Fibroblast of lung (primary cell): ENCODE results near the gene THOC2. TPM values are rescaled to one million over a fixed set of nuclear protein-coding genes. Genes with fewer than 3 reads are reported as not detected.
"Not testable (repeated sequence)": the region's sequence is repeated elsewhere in the genome, so short reads cannot be mapped to it uniquely, and the experiment has no call there.

Experiments used
- DNase-seq, 2 donors: peaks; one replicate each; pipeline versions ENCODE4 v3.0.0 to v3.0.0-alpha.2; 2010; ENCODE audit warnings: low read depth in 2 of 2
- H2AFZ ChIP-seq: 2 replicates; pipeline ENCODE4 v1.5.1; 2012; ENCODE audit warnings: low read length, control low read depth, inconsistent platforms
- H3K27ac ChIP-seq: 2 replicates; pipeline ENCODE4 v1.5.1; 2011; ENCODE audit warnings: low read length, control low read depth; ENCODE audit not compliant: insufficient read depth
- H3K27me3 ChIP-seq: 2 replicates; pipeline ENCODE4 v1.5.1; 2011; ENCODE audit warnings: mild to moderate bottlenecking, low read length; ENCODE audit not compliant: control insufficient read depth, insufficient read depth
- H3K36me3 ChIP-seq: 2 replicates; pipeline ENCODE4 v1.5.1; 2011; ENCODE audit warnings: low read length; ENCODE audit not compliant: control insufficient read depth, insufficient read depth
- H3K4me1 ChIP-seq: 2 replicates; pipeline ENCODE4 v1.5.1; 2011; ENCODE audit warnings: low read length; ENCODE audit not compliant: control insufficient read depth, insufficient read depth; ENCODE audit errors: extremely low read depth
- H3K4me2 ChIP-seq: 2 replicates; pipeline ENCODE4 v1.5.1; 2011; ENCODE audit warnings: low read length, control low read depth; ENCODE audit not compliant: insufficient read depth; ENCODE audit errors: extremely low read depth
- H3K4me3 ChIP-seq, 4 experiments: fragments of 200-600 bp in 1 of 4; sonication (generic) in 1 of 4; replicated peaks in 1 of 4; 2 replicates each; pipeline ENCODE4 v1.5.1; 2011 to 2016; ENCODE audit warnings: low read length in 4 of 4, low read depth in 3 of 4, mild to moderate bottlenecking in 3 of 4, control low read depth in 2 of 4, inconsistent platforms in 1 of 4, mixed read lengths in 1 of 4; ENCODE audit not compliant: insufficient read depth in 1 of 4; ENCODE audit errors: control extremely low read depth in 1 of 4
- H3K79me2 ChIP-seq: 2 replicates; pipeline ENCODE4 v1.5.1; 2012; ENCODE audit warnings: mild to moderate bottlenecking, low read length, inconsistent platforms; ENCODE audit not compliant: control insufficient read depth, insufficient read depth
- H3K9ac ChIP-seq: 2 replicates; pipeline ENCODE4 v1.5.1; 2011; ENCODE audit warnings: mild to moderate bottlenecking, low read length, control low read depth; ENCODE audit not compliant: insufficient read depth
- H3K9me3 ChIP-seq: 2 replicates; pipeline ENCODE4 v1.5.1; 2012; ENCODE audit warnings: low read depth, low read length; ENCODE audit not compliant: control insufficient read depth, insufficient read depth
- H4K20me1 ChIP-seq: 2 replicates; pipeline ENCODE4 v1.5.1; 2011; ENCODE audit warnings: low read length; ENCODE audit not compliant: control insufficient read depth, insufficient read depth; ENCODE audit errors: extremely low read depth
- EZH2 ChIP-seq: IDR thresholded peaks from 2 replicates; pipeline ENCODE4 v1.5.1; 2012; ENCODE audit warnings: low read length, control low read depth, mild to moderate bottlenecking; ENCODE audit errors: missing control alignments
- polyA plus RNA-seq, 2 donors: library from polyadenylated mRNA; depleted of rRNA in 1 of 2; stranded (reverse) in 1 of 2; unstranded in 1 of 2; fragments of >200 nt; gene quantifications; 2 replicates each; pipeline ENCODE4 v1.2.1, GENCODE V29; 2011 to 2012; ENCODE audit warnings: missing spikeins in 1 of 2
- total RNA-seq: library from RNA; depleted of rRNA; stranded (reverse); fragments of >200 nt; gene quantifications from 2 replicates; pipeline ENCODE4 v1.2.1, GENCODE V29; 2014
- TF ChIP-seq, protein P1 (sequence below), 2 donors: IDR thresholded peaks in 1 of 2; conservative IDR thresholded peaks in 1 of 2; 1 replicate in 1 of 2; 2 replicates in 1 of 2; pipeline ENCODE4 v1.5.1; 2011 to 2012; ENCODE audit warnings: low read length in 2 of 2, control low read depth in 1 of 2, inconsistent platforms in 1 of 2, low read depth in 1 of 2, mild to moderate bottlenecking in 1 of 2

Gene THOC2
- total and polyA plus RNA-seq, 2 donors (not counting 1 experiment from before 2014, with no cell fraction given), result 62.9 to 70.0 TPM

DNA sequence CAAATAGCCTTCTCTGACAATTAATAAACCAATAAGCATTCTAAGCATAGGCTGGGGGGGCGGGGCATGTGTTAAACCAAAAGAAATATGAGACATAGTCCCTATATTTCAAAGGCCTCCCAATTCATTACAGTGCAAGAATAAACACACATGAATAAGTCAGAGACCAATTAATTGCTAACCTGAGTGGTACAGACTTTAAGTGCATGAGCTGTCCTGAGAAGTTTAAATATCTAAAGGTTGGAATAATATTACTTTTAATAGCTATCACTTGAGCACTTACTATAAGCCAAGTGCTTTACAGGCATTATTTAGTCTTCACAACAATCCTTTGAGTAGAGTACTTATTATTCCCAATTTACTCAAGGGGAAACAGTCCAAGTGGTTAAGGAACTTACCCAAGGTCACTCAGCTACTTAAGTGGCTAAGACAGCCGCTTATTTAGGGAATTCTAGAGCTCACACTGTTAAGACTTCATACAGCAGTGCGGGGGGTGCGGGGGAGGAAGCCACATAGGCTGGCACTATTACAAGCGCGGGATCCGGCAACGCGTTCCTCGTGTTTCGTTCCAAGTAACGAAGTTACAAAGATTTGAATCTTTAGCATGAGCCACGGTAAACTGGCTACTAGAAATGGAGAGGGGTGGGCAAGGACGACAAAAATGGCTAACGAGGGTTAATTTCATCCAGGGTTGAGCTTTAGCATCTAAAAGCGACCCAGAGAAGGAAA is 1.4 kb downstream of the THOC2 start:
- Histone ChIP-seq H2AFZ (no peak overlapping the region), H3K4me1 (no peaks in the 10 kb centered on the region), H3K27ac (peak overlapping the region; percentile 84), H3K36me3 (no peaks in the 10 kb centered on the region), H3K9me3 (no peaks in the 10 kb centered on the region), H3K4me3 (peak overlapping the region; percentile 71 to 85 (median 78)), H3K27me3 (no peaks in the 10 kb centered on the region), H3K4me2 (peak overlapping the region; percentile 82), H4K20me1 (no peaks in the 10 kb centered on the region), H3K79me2 (peaks cover 62% of the 10 kb centered on the region), H3K9ac (peak overlapping the region; percentile 79)
- DNase-seq, result peak; percentile 11 to 46
- no peak for TF ChIP-seq EZH2
- TF ChIP-seq, protein P1, sequence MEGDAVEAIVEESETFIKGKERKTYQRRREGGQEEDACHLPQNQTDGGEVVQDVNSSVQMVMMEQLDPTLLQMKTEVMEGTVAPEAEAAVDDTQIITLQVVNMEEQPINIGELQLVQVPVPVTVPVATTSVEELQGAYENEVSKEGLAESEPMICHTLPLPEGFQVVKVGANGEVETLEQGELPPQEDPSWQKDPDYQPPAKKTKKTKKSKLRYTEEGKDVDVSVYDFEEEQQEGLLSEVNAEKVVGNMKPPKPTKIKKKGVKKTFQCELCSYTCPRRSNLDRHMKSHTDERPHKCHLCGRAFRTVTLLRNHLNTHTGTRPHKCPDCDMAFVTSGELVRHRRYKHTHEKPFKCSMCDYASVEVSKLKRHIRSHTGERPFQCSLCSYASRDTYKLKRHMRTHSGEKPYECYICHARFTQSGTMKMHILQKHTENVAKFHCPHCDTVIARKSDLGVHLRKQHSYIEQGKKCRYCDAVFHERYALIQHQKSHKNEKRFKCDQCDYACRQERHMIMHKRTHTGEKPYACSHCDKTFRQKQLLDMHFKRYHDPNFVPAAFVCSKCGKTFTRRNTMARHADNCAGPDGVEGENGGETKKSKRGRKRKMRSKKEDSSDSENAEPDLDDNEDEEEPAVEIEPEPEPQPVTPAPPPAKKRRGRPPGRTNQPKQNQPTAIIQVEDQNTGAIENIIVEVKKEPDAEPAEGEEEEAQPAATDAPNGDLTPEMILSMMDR (conservative IDR thresholded peaks at IDR 0.05 in 1 of 2, IDR thresholded peaks at IDR 0.05 in 1 of 2; ENCODE audit: low read depth in 1 of 2, low read length in 2 of 2), result no peak

DNA sequence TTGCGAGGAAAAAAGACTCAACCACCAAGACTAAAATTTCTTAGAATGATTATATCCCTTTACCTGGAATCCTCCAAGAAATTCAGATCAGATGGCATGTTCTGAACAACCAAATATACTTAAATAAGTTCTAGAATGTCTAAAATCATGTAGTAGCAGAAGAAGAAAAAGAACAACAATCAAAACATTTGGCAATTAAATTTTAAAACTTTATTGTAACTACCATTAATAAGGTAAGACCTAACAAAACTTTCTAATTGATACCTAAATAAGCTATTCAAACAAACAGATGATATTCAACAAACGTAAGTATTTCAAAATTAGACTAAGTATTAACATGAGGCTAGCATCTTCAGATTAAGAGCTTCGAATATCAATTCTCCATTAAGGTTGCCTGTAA is 4.3 kb downstream of the THOC2 start:
- no peaks in the 10 kb centered on the region for H3K27me3 ChIP-seq
- no peak for DNase-seq
- no peaks in the 10 kb centered on the region for H4K20me1 ChIP-seq
- H3K9me3 ChIP-seq, result no peaks in the 10 kb centered on the region
- peaks cover 88% of the 10 kb centered on the region for H3K79me2 ChIP-seq
- peak overlapping the region; percentile 25 for H3K4me2 ChIP-seq
- H3K9ac ChIP-seq, result no peak overlapping the region
- H3K4me1 ChIP-seq, result no peaks in the 10 kb centered on the region
- no peak overlapping the region for H3K27ac ChIP-seq
- H3K36me3 ChIP-seq, result no peaks in the 10 kb centered on the region
- H3K4me3 ChIP-seq, result no peak overlapping the region
- TF ChIP-seq, protein P1 (conservative IDR thresholded peaks at IDR 0.05 in 1 of 2, IDR thresholded peaks at IDR 0.05 in 1 of 2; ENCODE audit: low read depth in 1 of 2, low read length in 2 of 2), result no peak
- TF ChIP-seq EZH2, result no peak
- no peak overlapping the region for H2AFZ ChIP-seq

GRCh38 chrX:123728016-123728415 is 4.8 kb downstream of the THOC2 start:
- no peaks in the 10 kb centered on the region for H4K20me1 ChIP-seq
- H3K36me3 ChIP-seq, result no peaks in the 10 kb centered on the region
- H3K4me2 ChIP-seq, result no peak overlapping the region
- no peak overlapping the region for H2AFZ ChIP-seq
- no peak overlapping the region for H3K27ac ChIP-seq
- TF ChIP-seq, protein P1 (conservative IDR thresholded peaks at IDR 0.05 in 1 of 2, IDR thresholded peaks at IDR 0.05 in 1 of 2; ENCODE audit: low read depth in 1 of 2, low read length in 2 of 2), result no peak
- no peak for TF ChIP-seq EZH2
- H3K9ac ChIP-seq, result no peak overlapping the region
- peaks cover 92% of the 10 kb centered on the region for H3K79me2 ChIP-seq
- H3K27me3 ChIP-seq, result no peaks in the 10 kb centered on the region
- no peaks in the 10 kb centered on the region for H3K4me1 ChIP-seq
- H3K9me3 ChIP-seq, result no peaks in the 10 kb centered on the region
- no peak overlapping the region for H3K4me3 ChIP-seq
- no peak for DNase-seq

DNA sequence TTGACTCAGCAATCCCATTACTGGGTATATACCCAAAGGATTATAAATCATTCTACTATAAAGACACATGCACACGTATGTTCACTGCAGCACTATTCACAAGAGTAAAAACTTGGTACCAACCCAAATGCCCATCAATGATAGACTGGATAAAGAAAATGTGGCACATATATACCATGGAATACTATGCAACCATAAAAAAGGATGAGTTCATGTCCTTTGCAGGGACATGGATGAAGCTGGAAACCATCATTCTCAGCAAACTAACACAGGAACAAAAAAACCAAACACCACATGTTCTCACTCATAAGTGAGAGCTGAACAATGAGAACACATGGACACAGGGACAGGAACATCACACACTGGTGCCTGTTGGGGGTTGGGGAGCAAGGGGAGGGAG is 10.7 kb downstream of the THOC2 start:
- DNase-seq, H3K4me2 ChIP-seq, H3K9ac ChIP-seq: not testable (repeated sequence)

More for the DNA sequence above, 10.7 kb downstream of the THOC2 start:
- not testable (repeated sequence) for H4K20me1 ChIP-seq, H3K4me3 ChIP-seq, H3K36me3 ChIP-seq, H3K27me3 ChIP-seq, H3K9me3 ChIP-seq, H3K27ac ChIP-seq, H2AFZ ChIP-seq, H3K4me1 ChIP-seq
- peaks cover 86% of the 10 kb centered on the region for H3K79me2 ChIP-seq
